ENCODE results near the gene PRADC1. TPM values are rescaled to one million over a fixed set of nuclear protein-coding genes. Genes with fewer than 3 reads are reported as not detected.

PRADC1 gene
- total RNA-seq, 1 experiment from 2014 or later = 8.6 TPM

DNA sequence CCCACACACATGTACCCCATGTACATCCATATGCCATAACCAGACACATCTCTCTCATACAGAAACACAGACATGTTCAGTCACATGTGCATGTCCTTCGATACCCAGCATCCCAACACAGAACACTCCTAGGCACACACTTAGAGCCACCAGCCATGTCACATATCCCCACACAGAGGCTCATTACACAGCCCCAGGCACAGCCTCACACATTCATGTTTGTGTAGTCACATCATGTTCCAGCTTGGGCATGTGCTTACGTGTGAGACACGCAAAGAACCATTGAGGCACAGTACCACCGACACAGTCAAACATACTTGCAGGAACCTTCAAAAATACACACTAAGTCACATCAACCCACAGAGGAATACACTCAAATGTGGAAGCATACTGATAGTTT lies 34.0 kb upstream of the PRADC1 start:
- ATAC-seq (no peak), DNase-seq (ENCODE audit: low read depth, low spot score) (no peak)
- no peaks in the 10 kb centered on the region for H3K9me2 ChIP-seq (ENCODE audit: insufficient read depth)
- H3K4me1 ChIP-seq (ENCODE audit: control insufficient read depth in 1 of 2, insufficient read depth in 2 of 2, low read length in 2 of 2) = peaks cover 8 to 33% of the 10 kb centered on the region in 2 experiments
- intact Hi-C loops (cut with micrococcal nuclease) = no loop called here
- H4K20me1 ChIP-seq (ENCODE audit: insufficient read depth) = no peaks in the 10 kb centered on the region
- no TSS peak for BruUV-seq (replicated peaks)
- peaks cover 30% of the 10 kb centered on the region for H3K79me2 ChIP-seq (ENCODE audit: insufficient read depth, low read length)
- ChIA-PET RAD21 (ENCODE audit: low non-redundant PET in 1 of 2, low total read pairs in 2 of 2, uncharacterized antibody in 2 of 2, unreplicated experiment in 2 of 2) (no interaction called here), POLR2A (no interaction called here), CTCF (interaction anchor here (2.2 kb wide), 1 partner anchor 93 kb away, joined by 9 read pairs; no protein-coding TSS in a partner anchor)
- H3K4me2 ChIP-seq (ENCODE audit: low read length) = peak overlapping the region; percentile 98
- H3K9ac ChIP-seq (ENCODE audit: low read length) = no peak overlapping the region
- no peak overlapping the region for H2AFZ ChIP-seq (ENCODE audit: low read depth, low read length, poor library complexity, severe bottlenecking)
- H3K27ac ChIP-seq (ENCODE audit: low read depth, low read length) = no peak overlapping the region
- no peak for TF ChIP-seq ZNF274 (IDR thresholded peaks at IDR 0.05; ENCODE audit: low read depth, low read length)
- TF ChIP-seq, protein P1, sequence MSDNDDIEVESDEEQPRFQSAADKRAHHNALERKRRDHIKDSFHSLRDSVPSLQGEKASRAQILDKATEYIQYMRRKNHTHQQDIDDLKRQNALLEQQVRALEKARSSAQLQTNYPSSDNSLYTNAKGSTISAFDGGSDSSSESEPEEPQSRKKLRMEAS (IDR thresholded peaks at IDR 0.05) = no peak
- TF ChIP-seq EGR1 (IDR thresholded peaks at IDR 0.05; ENCODE audit: low read depth) = no peak
- no peak for TF ChIP-seq JUND (IDR thresholded peaks at IDR 0.05)
- TF ChIP-seq, protein P2, sequence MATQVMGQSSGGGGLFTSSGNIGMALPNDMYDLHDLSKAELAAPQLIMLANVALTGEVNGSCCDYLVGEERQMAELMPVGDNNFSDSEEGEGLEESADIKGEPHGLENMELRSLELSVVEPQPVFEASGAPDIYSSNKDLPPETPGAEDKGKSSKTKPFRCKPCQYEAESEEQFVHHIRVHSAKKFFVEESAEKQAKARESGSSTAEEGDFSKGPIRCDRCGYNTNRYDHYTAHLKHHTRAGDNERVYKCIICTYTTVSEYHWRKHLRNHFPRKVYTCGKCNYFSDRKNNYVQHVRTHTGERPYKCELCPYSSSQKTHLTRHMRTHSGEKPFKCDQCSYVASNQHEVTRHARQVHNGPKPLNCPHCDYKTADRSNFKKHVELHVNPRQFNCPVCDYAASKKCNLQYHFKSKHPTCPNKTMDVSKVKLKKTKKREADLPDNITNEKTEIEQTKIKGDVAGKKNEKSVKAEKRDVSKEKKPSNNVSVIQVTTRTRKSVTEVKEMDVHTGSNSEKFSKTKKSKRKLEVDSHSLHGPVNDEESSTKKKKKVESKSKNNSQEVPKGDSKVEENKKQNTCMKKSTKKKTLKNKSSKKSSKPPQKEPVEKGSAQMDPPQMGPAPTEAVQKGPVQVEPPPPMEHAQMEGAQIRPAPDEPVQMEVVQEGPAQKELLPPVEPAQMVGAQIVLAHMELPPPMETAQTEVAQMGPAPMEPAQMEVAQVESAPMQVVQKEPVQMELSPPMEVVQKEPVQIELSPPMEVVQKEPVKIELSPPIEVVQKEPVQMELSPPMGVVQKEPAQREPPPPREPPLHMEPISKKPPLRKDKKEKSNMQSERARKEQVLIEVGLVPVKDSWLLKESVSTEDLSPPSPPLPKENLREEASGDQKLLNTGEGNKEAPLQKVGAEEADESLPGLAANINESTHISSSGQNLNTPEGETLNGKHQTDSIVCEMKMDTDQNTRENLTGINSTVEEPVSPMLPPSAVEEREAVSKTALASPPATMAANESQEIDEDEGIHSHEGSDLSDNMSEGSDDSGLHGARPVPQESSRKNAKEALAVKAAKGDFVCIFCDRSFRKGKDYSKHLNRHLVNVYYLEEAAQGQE (IDR thresholded peaks at IDR 0.05; ENCODE audit: low read depth) = no peak
- no peak for TF ChIP-seq ZFX (IDR thresholded peaks at IDR 0.05)
- TF ChIP-seq EZH2 (IDR thresholded peaks at IDR 0.05) = no peak
- peaks cover 10 to 18% of the 10 kb centered on the region in 2 experiments; a peak in 3 of 4 replicates for H3K36me3 ChIP-seq (ENCODE audit: control insufficient read depth in 1 of 2, insufficient read depth in 2 of 2, low read length in 2 of 2)
- H3K4me3 ChIP-seq (replicated peaks in 1 of 2; ENCODE audit: low read depth in 1 of 2, low read length in 2 of 2) = no peak overlapping the region
- H3K9me3 ChIP-seq (ENCODE audit: control insufficient read depth in 1 of 2, insufficient read depth in 1 of 2, low read depth in 1 of 2, low read length in 2 of 2) = no peaks in the 10 kb centered on the region
- H3K27me3 ChIP-seq (ENCODE audit: insufficient read depth, low read length) = no peaks in the 10 kb centered on the region

Data from HCT116 (cell line).